ENCODE results near the gene TAF1D.

DNA sequence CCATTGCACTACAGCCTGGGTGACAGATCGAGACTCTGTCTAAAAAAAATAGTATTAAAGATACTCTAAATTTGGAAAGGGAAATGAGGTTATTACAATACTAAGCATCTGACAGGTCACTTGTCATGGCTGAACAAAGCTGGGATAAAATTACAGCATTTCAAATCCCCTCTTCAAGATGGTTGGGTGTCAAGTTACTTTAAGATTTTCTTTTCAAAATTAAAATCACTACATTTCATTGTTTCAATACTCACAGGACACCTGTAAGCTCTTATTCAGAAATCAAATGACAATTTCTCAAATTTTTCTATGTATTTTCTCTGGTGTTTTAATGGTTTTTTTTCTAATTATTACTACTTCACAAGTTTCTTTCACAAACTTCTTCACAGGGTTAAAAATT is 5.7 kb downstream of the TAF1D start:
- TF ChIP-seq FOXK2 (IDR thresholded peaks at IDR 0.05) (no peak), RAD21 (IDR thresholded peaks at IDR 0.05; ENCODE audit: insufficient read depth, low read depth, low read length) (no peak), MTA2 (IDR thresholded peaks at IDR 0.05; ENCODE audit: low read depth) (no peak), PAX8 (IDR thresholded peaks at IDR 0.05) (no peak), RELB (IDR thresholded peaks at IDR 0.05; ENCODE audit: low read depth) (no peak), CTCF (IDR thresholded peaks at IDR 0.05 in 2 of 3, conservative IDR thresholded peaks at IDR 0.05 in 1 of 3; ENCODE audit: control insufficient read depth in 2 of 3, extremely low read depth in 1 of 3, insufficient read depth in 1 of 3, low read depth in 3 of 3, low read length in 3 of 3) (no peak), POLR2AphosphoS2 (IDR thresholded peaks at IDR 0.05; ENCODE audit: low read depth, low read length) (no peak), ZZZ3 (IDR thresholded peaks at IDR 0.05; ENCODE audit: control insufficient read depth, insufficient read length, low read depth) (no peak), EZH2 (IDR thresholded peaks at IDR 0.05; ENCODE audit: borderline replicate concordance, control insufficient read depth, low read depth, low read length) (no peak)

Measured in GM12878 (cell line).